Endothelial cell of umbilical vein (primary cell): ENCODE measurements around the gene DSE. TPM values are rescaled to one million over a fixed set of nuclear protein-coding genes. Genes with fewer than 3 reads are reported as not detected.

Experiments
- BruUV-seq: library from RNA; stranded (reverse); fragments of 400-500 nt; replicated peaks from 2 replicates; lab custom pipeline; 2021; lab: Mats Ljungman, UMichigan
- CTCF ChIA-PET: fragments of 300-600, 350-600 bp; sonication (Branson Sonifier 250); formaldehyde crosslinking; loops from one replicate; lab custom pipeline; 2021; ENCODE audit warnings: antibody characterized with exemption, inconsistent platforms; lab: Charles Lee
- POLR2A ChIA-PET: fragments of 300-600, 350-600 bp; sonication (Branson Sonifier 250); formaldehyde crosslinking; loops from one replicate; lab custom pipeline; 2021; ENCODE audit warnings: antibody characterized with exemption, inconsistent platforms; lab: Charles Lee
- DNase-seq: peaks from one replicate; pipeline ENCODE4 v3.0.0-alpha.2; 2011; ENCODE audit warnings: low read depth, low spot score
- FAIRE-seq: peaks from 2 replicates; lab custom pipeline; 2011; peaks lifted over from hg19 to GRCh38; lab: Jason Lieb, UNC
- H2AFZ ChIP-seq: 2 replicates; pipeline ENCODE4 v1.6.0; 2012; ENCODE audit warnings: low read depth, low read length, control low read depth, inconsistent platforms
- H3K27ac ChIP-seq: 2 replicates; pipeline ENCODE4 v1.5.1; 2011; ENCODE audit warnings: low read depth, mild to moderate bottlenecking, control low read depth, low read length, moderate library complexity; ENCODE audit not compliant: insufficient read depth
- H3K27me3 ChIP-seq, 2 experiments: 2 replicates each; pipeline versions ENCODE4 v1.6.0 to v1.6.1; 2011; ENCODE audit warnings: low read length in 2 of 2, mixed read lengths in 1 of 2; ENCODE audit not compliant: control insufficient read depth in 2 of 2, insufficient read depth in 2 of 2
- H3K36me3 ChIP-seq, 2 experiments: 2 replicates in 1 of 2; 3 replicates in 1 of 2; pipeline ENCODE4 v1.5.1; 2011; ENCODE audit warnings: low read length in 2 of 2, mild to moderate bottlenecking in 1 of 2, moderate library complexity in 1 of 2; ENCODE audit not compliant: control insufficient read depth in 2 of 2, insufficient read depth in 2 of 2; ENCODE audit errors: extremely low read depth in 1 of 2
- H3K4me1 ChIP-seq: 3 replicates; pipeline ENCODE4 v1.5.1; 2011; ENCODE audit warnings: mild to moderate bottlenecking, low read length; ENCODE audit not compliant: control insufficient read depth, insufficient read depth; ENCODE audit errors: extremely low read depth
- H3K4me2 ChIP-seq: 2 replicates; pipeline ENCODE4 v1.6.1; 2011; ENCODE audit warnings: low read length, control low read depth, mixed read lengths; ENCODE audit not compliant: insufficient read depth
- H3K4me3 ChIP-seq, 3 experiments: fragments of 200-600 bp in 1 of 3; sonication (generic), shearing (Covaris generic) in 1 of 3; replicated peaks in 1 of 3; 2 replicates each; pipeline ENCODE4 v1.5.1; 2011 to 2016; ENCODE audit warnings: control low read depth in 3 of 3, low read length in 3 of 3, mild to moderate bottlenecking in 2 of 3, inconsistent platforms in 1 of 3, low read depth in 1 of 3, moderate library complexity in 1 of 3; ENCODE audit not compliant: insufficient read depth in 1 of 3
- H3K79me2 ChIP-seq: 2 replicates; pipeline ENCODE4 v1.6.0; 2012; ENCODE audit warnings: low read length, inconsistent platforms; ENCODE audit not compliant: control insufficient read depth, insufficient read depth
- H3K9ac ChIP-seq: replicated peaks from 2 replicates; pipeline ENCODE3; 2011; ENCODE audit warnings: low read length, control low read depth; ENCODE audit not compliant: insufficient read depth; ENCODE audit errors: extremely low read depth
- H3K9me1 ChIP-seq: replicated peaks from 3 replicates; pipeline ENCODE4 v1.6.0; 2011; ENCODE audit warnings: mild to moderate bottlenecking, low read length; ENCODE audit not compliant: control insufficient read depth, insufficient read depth; ENCODE audit errors: extremely low read depth
- H3K9me3 ChIP-seq: replicated peaks from 2 replicates; pipeline ENCODE4 v1.5.1; 2012; ENCODE audit warnings: low read length, inconsistent platforms; ENCODE audit not compliant: control insufficient read depth, insufficient read depth
- H4K20me1 ChIP-seq: replicated peaks from 2 replicates; pipeline ENCODE3; 2011; ENCODE audit warnings: mild to moderate bottlenecking, low read length; ENCODE audit not compliant: control insufficient read depth, insufficient read depth; ENCODE audit errors: extremely low read depth
- CTCF ChIP-seq, 2 donors: IDR thresholded peaks; 1 replicate in 1 of 2; 2 replicates in 1 of 2; pipeline ENCODE4 v1.5.1; 2011; ENCODE audit warnings: low read length in 2 of 2, mild to moderate bottlenecking in 2 of 2, moderate library complexity in 2 of 2, control low read depth in 1 of 2, inconsistent platforms in 1 of 2, low read depth in 1 of 2; ENCODE audit not compliant: insufficient read depth in 1 of 2; ENCODE audit errors: extremely low read depth in 1 of 2
- EZH2 ChIP-seq: IDR thresholded peaks from 2 replicates; pipeline ENCODE4 v1.6.1; 2012; ENCODE audit warnings: borderline replicate concordance, low read depth, mild to moderate bottlenecking, moderate library complexity, low read length, inconsistent platforms; ENCODE audit not compliant: severe bottlenecking
- FOS ChIP-seq: IDR thresholded peaks from 2 replicates; pipeline ENCODE4 v1.6.1; 2011; ENCODE audit warnings: mild to moderate bottlenecking, low read length, moderate library complexity, borderline replicate concordance; ENCODE audit not compliant: insufficient read depth
- GATA2 ChIP-seq: IDR thresholded peaks from 2 replicates; pipeline ENCODE4 v1.7.0; 2011; ENCODE audit warnings: low read depth, mild to moderate bottlenecking, moderate library complexity, mixed read lengths, low read length; ENCODE audit not compliant: insufficient read length, insufficient read depth
- MAX ChIP-seq: IDR thresholded peaks from 2 replicates; pipeline ENCODE4 v1.6.1; 2011; ENCODE audit not compliant: insufficient read depth, insufficient read length
- POLR2AphosphoS5 ChIP-seq: IDR thresholded peaks from 2 replicates; pipeline ENCODE4 v1.6.1; 2012; ENCODE audit warnings: low read depth, mild to moderate bottlenecking, control low read depth, low read length, moderate library complexity; ENCODE audit not compliant: insufficient read depth
- dilution Hi-C: fragments of 300-500 bp; cut with MboI; formaldehyde crosslinking; loops from one replicate; pipeline ENCODE4 v1.15.0; 2019; ENCODE audit warnings: low sequenced_read_pairs; ENCODE audit not compliant: extremely low pct_ligation_motif_present
- intact Hi-C: fragments of 100-400 bp; cut with micrococcal nuclease; formaldehyde crosslinking; loops from one replicate; pipeline ENCODE4 v1.10.0; 2022
- polyA plus RNA-seq, 4 experiments: library from polyadenylated mRNA; depleted of rRNA in 3 of 4; stranded (reverse) in 3 of 4; unstranded in 1 of 4; fragments of >200 nt; gene quantifications; 2 replicates each; pipeline versions ENCODE4 v1.2.1 to v1.2.3, GENCODE V29; 2011 to 2012; ENCODE audit warnings: missing spikeins in 1 of 4
- total RNA-seq: library from RNA; stranded (reverse); gene quantifications from 2 replicates; pipeline ENCODE4 v1.2.3, GENCODE V29; 2021

Gene DSE
- total and polyA plus RNA-seq, 2 donors (not counting 3 experiments of a cell fraction or from before 2014, with no cell fraction given): 12.0 to 25.0 TPM

GRCh38 chr6:116413357-116413756, 42.6 kb downstream of the DSE start:
- dilution Hi-C loops: no loop called here
- ChIA-PET POLR2A (no interaction called here), CTCF (no interaction called here)
- intact Hi-C loops: no loop called here
- Histone ChIP-seq H3K9me1 (peaks cover 2% of the 10 kb centered on the region), H3K27me3 (no peaks in the 10 kb centered on the region), H3K36me3 (no peaks in the 10 kb centered on the region), H3K9ac (no peak overlapping the region), H3K4me1 (peaks cover 10% of the 10 kb centered on the region), H3K9me3 (no peaks in the 10 kb centered on the region), H3K4me3 (no peak overlapping the region), H3K27ac (no peak overlapping the region), H3K4me2 (no peak overlapping the region), H3K79me2 (no peaks in the 10 kb centered on the region), H4K20me1 (no peaks in the 10 kb centered on the region), H2AFZ (no peak overlapping the region)
- DNase-seq (no peak), FAIRE-seq (no peak)
- BruUV-seq: no TSS peak
- TF ChIP-seq MAX (no peak), FOS (no peak), EZH2 (no peak), POLR2AphosphoS5 (no peak), GATA2 (no peak), CTCF (IDR thresholded peaks at IDR 0.05; ENCODE audit: extremely low read depth in 1 of 2, insufficient read depth in 1 of 2, low read depth in 1 of 2, low read length in 2 of 2) (no peak)
